Karpas-422 (cell line): ENCODE results near the gene IGIP. TPM values are rescaled to one million over a fixed set of nuclear protein-coding genes. Genes with fewer than 3 reads are reported as not detected.

Experiments
- DNase-seq: peaks from one replicate; pipeline ENCODE4 v3.0.0-alpha.2; 2015
- H2AFZ ChIP-seq: fragments of 200-600 bp; sonication (generic); 2 replicates; pipeline ENCODE4 v1.6.1; 2014; ENCODE audit warnings: antibody characterized with exemption, low read length, mixed read lengths
- H3K27ac ChIP-seq: fragments of 200-600 bp; sonication (generic); 2 replicates; pipeline ENCODE4 v1.5.1; 2014; ENCODE audit warnings: mild to moderate bottlenecking, low read length, moderate library complexity
- H3K27me3 ChIP-seq: fragments of 200-600 bp; sonication (generic); 2 replicates; pipeline ENCODE4 v1.6.1; 2014; ENCODE audit warnings: low read length, mixed read lengths
- H3K36me3 ChIP-seq: fragments of 200-600 bp; sonication (generic); 2 replicates; pipeline ENCODE4 v1.6.1; 2014; ENCODE audit warnings: low read length, mixed read lengths; ENCODE audit not compliant: insufficient read depth
- H3K4me1 ChIP-seq: fragments of 200-600 bp; sonication (generic); 2 replicates; pipeline ENCODE4 v1.6.1; 2014; ENCODE audit warnings: mild to moderate bottlenecking, low read length, mixed read lengths
- H3K4me2 ChIP-seq: fragments of 200-600 bp; sonication (generic); 2 replicates; pipeline ENCODE4 v1.6.1; 2014; ENCODE audit warnings: low read length, low read depth, mild to moderate bottlenecking; ENCODE audit not compliant: poor library complexity, severe bottlenecking
- H3K4me3 ChIP-seq: fragments of 200-600 bp; sonication (generic); 2 replicates; pipeline ENCODE4 v1.5.1; 2014; ENCODE audit warnings: mild to moderate bottlenecking, antibody characterized with exemption, low read length, mixed read lengths
- H3K79me2 ChIP-seq: fragments of 200-600 bp; sonication (generic); 2 replicates; pipeline ENCODE4 v1.6.1; 2014; ENCODE audit warnings: mild to moderate bottlenecking, low read length, mixed read lengths
- H3K9ac ChIP-seq: fragments of 200-600 bp; sonication (generic); 2 replicates; pipeline ENCODE4 v1.6.0; 2014; ENCODE audit warnings: low read length
- H3K9me2 ChIP-seq: fragments of 200-600 bp; sonication (generic), shearing (Covaris generic); replicated peaks from 2 replicates; pipeline ENCODE4 v1.6.0; 2014; ENCODE audit warnings: mild to moderate bottlenecking, low read length, moderate library complexity; ENCODE audit not compliant: insufficient read depth
- H3K9me3 ChIP-seq: fragments of 300-700, 200-600 bp; sonication (generic); 2 replicates; pipeline ENCODE4 v1.6.1; 2014; ENCODE audit warnings: low read length, mixed read lengths
- H4K20me1 ChIP-seq: fragments of 200-600 bp; sonication (generic); 2 replicates; pipeline ENCODE4 v1.6.1; 2014; ENCODE audit warnings: mild to moderate bottlenecking, antibody characterized with exemption, low read length, low read depth; ENCODE audit not compliant: insufficient read depth
- total RNA-seq: library from RNA; depleted of rRNA; stranded (reverse); fragments of >200 nt; shearing (Covaris generic); gene quantifications from 2 replicates; pipeline ENCODE4 v1.2.3, GENCODE V29; 2014; ENCODE audit warnings: low replicate concordance

The IGIP gene
- total RNA-seq, 1 experiment from 2014 or later = 3.9 TPM

GRCh38 chr5:140135127-140135526, 9.4 kb downstream of the IGIP start:
- H3K79me2 ChIP-seq = no peaks in the 10 kb centered on the region

GRCh38 chr5:140136624-140137023, 10.9 kb downstream of the IGIP start:
- no peak for DNase-seq

More at GRCh38 chr5:140135127-140135526, 9.4 kb downstream of the IGIP start:
- Histone ChIP-seq H3K9me3 (no peaks in the 10 kb centered on the region), H3K36me3 (no peaks in the 10 kb centered on the region), H3K4me3 (no peak overlapping the region), H3K27me3 (no peaks in the 10 kb centered on the region), H4K20me1 (peaks cover 45% of the 10 kb centered on the region; the same call in 1 of the 2 replicates), H3K27ac (no peak overlapping the region), H3K4me2 (no peak overlapping the region), H3K9ac (no peak overlapping the region), H2AFZ (no peak overlapping the region), H3K9me2 (no peaks in the 10 kb centered on the region), H3K4me1 (peaks cover 10% of the 10 kb centered on the region)
- DNase-seq = no peak

GRCh38 chr5:140140435-140140834, 14.7 kb downstream of the IGIP start:
- DNase-seq = no peak
- Histone ChIP-seq H3K4me2 (no peak overlapping the region), H3K27me3 (no peaks in the 10 kb centered on the region), H3K36me3 (no peaks in the 10 kb centered on the region), H4K20me1 (peaks cover 49% of the 10 kb centered on the region), H3K4me1 (peaks cover 10% of the 10 kb centered on the region), H3K79me2 (no peaks in the 10 kb centered on the region), H3K4me3 (no peak overlapping the region), H3K9ac (no peak overlapping the region), H2AFZ (no peak overlapping the region), H3K27ac (no peak overlapping the region), H3K9me3 (no peaks in the 10 kb centered on the region), H3K9me2 (no peaks in the 10 kb centered on the region)

More at GRCh38 chr5:140136624-140137023, 10.9 kb downstream of the IGIP start:
- H3K4me3 ChIP-seq = no peak overlapping the region
- H3K9me3 ChIP-seq = no peaks in the 10 kb centered on the region
- no peaks in the 10 kb centered on the region for H3K79me2 ChIP-seq
- H4K20me1 ChIP-seq = peaks cover 47% of the 10 kb centered on the region; the same call in 1 of the 2 replicates
- no peaks in the 10 kb centered on the region for H3K9me2 ChIP-seq
- no peak overlapping the region for H2AFZ ChIP-seq
- no peak overlapping the region for H3K27ac ChIP-seq
- no peak overlapping the region for H3K4me2 ChIP-seq
- H3K36me3 ChIP-seq = no peaks in the 10 kb centered on the region
- H3K4me1 ChIP-seq = peaks cover 10% of the 10 kb centered on the region
- no peak overlapping the region for H3K9ac ChIP-seq
- H3K27me3 ChIP-seq = no peaks in the 10 kb centered on the region

GRCh38 chr5:140141241-140141640, 15.5 kb downstream of the IGIP start:
- Histone ChIP-seq H4K20me1 (peaks cover 51% of the 10 kb centered on the region), H3K9ac (no peak overlapping the region), H2AFZ (no peak overlapping the region), H3K79me2 (no peaks in the 10 kb centered on the region), H3K9me3 (no peaks in the 10 kb centered on the region), H3K36me3 (no peaks in the 10 kb centered on the region), H3K4me1 (peaks cover 6% of the 10 kb centered on the region; the same call in 1 of the 2 replicates), H3K4me3 (no peak overlapping the region), H3K27me3 (no peaks in the 10 kb centered on the region), H3K4me2 (no peak overlapping the region), H3K27ac (no peak overlapping the region), H3K9me2 (no peaks in the 10 kb centered on the region)
- DNase-seq = no peak

- Histone ChIP-seq H3K4me1 (peaks cover 6% of the 10 kb centered on the region; the same call in 1 of the 2 replicates), H3K27me3 (no peaks in the 10 kb centered on the region), H3K36me3 (no peaks in the 10 kb centered on the region), H3K79me2 (no peaks in the 10 kb centered on the region), H2AFZ (no peak overlapping the region), H3K9ac (no peak overlapping the region), H4K20me1 (peaks cover 47% of the 10 kb centered on the region), H3K4me2 (no peak overlapping the region), H3K4me3 (no peak overlapping the region), H3K9me3 (no peaks in the 10 kb centered on the region), H3K9me2 (no peaks in the 10 kb centered on the region), H3K27ac (no peak overlapping the region)
- DNase-seq = no peak
These were observed 16.5 kb downstream of the IGIP start for GRCh38 chr5:140142246-140142645.

- no peak for DNase-seq
- H3K79me2 ChIP-seq = no peaks in the 10 kb centered on the region
These were observed 17.1 kb downstream of the IGIP start for GRCh38 chr5:140142856-140143255.

GRCh38 chr5:140143521-140144258, 18.0 kb downstream of the IGIP start:
- Histone ChIP-seq H3K27ac (no peak overlapping the region), H3K9me2 (no peaks in the 10 kb centered on the region), H3K4me1 (peaks cover 6% of the 10 kb centered on the region; the same call in 1 of the 2 replicates), H2AFZ (no peak overlapping the region), H3K4me3 (no peak overlapping the region), H3K27me3 (no peaks in the 10 kb centered on the region), H3K4me2 (no peak overlapping the region), H3K36me3 (no peaks in the 10 kb centered on the region), H4K20me1 (peaks cover 52% of the 10 kb centered on the region), H3K9ac (no peak overlapping the region), H3K9me3 (no peaks in the 10 kb centered on the region), H3K79me2 (no peaks in the 10 kb centered on the region)
- no peak for DNase-seq

More at GRCh38 chr5:140142856-140143255, 17.1 kb downstream of the IGIP start:
- Histone ChIP-seq H4K20me1 (peaks cover 51% of the 10 kb centered on the region), H3K9me3 (no peaks in the 10 kb centered on the region), H3K27me3 (no peaks in the 10 kb centered on the region), H2AFZ (no peak overlapping the region), H3K36me3 (no peaks in the 10 kb centered on the region), H3K4me2 (no peak overlapping the region), H3K4me1 (peaks cover 6% of the 10 kb centered on the region; the same call in 1 of the 2 replicates), H3K9ac (no peak overlapping the region), H3K27ac (no peak overlapping the region), H3K4me3 (no peak overlapping the region), H3K9me2 (no peaks in the 10 kb centered on the region)

GRCh38 chr5:140145256-140145655, 19.5 kb downstream of the IGIP start:
- H3K27ac ChIP-seq = no peak overlapping the region
- H2AFZ ChIP-seq = no peak overlapping the region
- H3K4me2 ChIP-seq = no peak overlapping the region
- no peaks in the 10 kb centered on the region for H3K36me3 ChIP-seq
- H3K9me2 ChIP-seq = no peaks in the 10 kb centered on the region
- no peaks in the 10 kb centered on the region for H3K9me3 ChIP-seq
- H4K20me1 ChIP-seq = peaks cover 61% of the 10 kb centered on the region
- no peaks in the 10 kb centered on the region for H3K27me3 ChIP-seq
- peaks cover 6% of the 10 kb centered on the region; the same call in 1 of the 2 replicates for H3K4me1 ChIP-seq
- H3K79me2 ChIP-seq = no peaks in the 10 kb centered on the region
- no peak overlapping the region for H3K4me3 ChIP-seq
- no peak overlapping the region for H3K9ac ChIP-seq
- DNase-seq = no peak
